HEK293T (cell line): ENCODE measurements around the gene FBN1.

Experiments used
- ARNT ChIP-seq: fragments of 450-650 bp; IDR thresholded peaks from 2 replicates; pipeline ENCODE4 v1.6.1; 2017; ENCODE audit warnings: mild to moderate bottlenecking
- CTBP1 ChIP-seq: fragments of 450-650 bp; IDR thresholded peaks from 2 replicates; pipeline ENCODE4 v1.6.1; 2016; ENCODE audit warnings: borderline replicate concordance
- ELF4 ChIP-seq: fragments of 450-650 bp; IDR thresholded peaks from 2 replicates; pipeline ENCODE4 v1.6.1; 2017; ENCODE audit warnings: antibody characterized with exemption
- FOXA1 ChIP-seq: fragments of 450-650 bp; IDR thresholded peaks from 2 replicates; pipeline ENCODE4 v1.6.1; 2016; ENCODE audit warnings: mild to moderate bottlenecking
- FOXK2 ChIP-seq: fragments of 450-650 bp; IDR thresholded peaks from 2 replicates; pipeline ENCODE4 v1.6.1; 2016; ENCODE audit warnings: mild to moderate bottlenecking
- FOXM1 ChIP-seq: fragments of 450-650 bp; IDR thresholded peaks from 2 replicates; pipeline ENCODE4 v1.6.1; 2017; ENCODE audit warnings: mild to moderate bottlenecking, borderline replicate concordance
- HDGF ChIP-seq: fragments of 450-650 bp; IDR thresholded peaks from 2 replicates; pipeline ENCODE4 v1.6.1; 2017; ENCODE audit warnings: antibody characterized with exemption, borderline replicate concordance
- L3MBTL2 ChIP-seq: fragments of 450-650 bp; conservative IDR thresholded peaks from 2 replicates; pipeline ENCODE4 v1.6.1; 2016; ENCODE audit warnings: mild to moderate bottlenecking
- LEF1 ChIP-seq: fragments of 450-650 bp; IDR thresholded peaks from 2 replicates; pipeline ENCODE4 v1.6.1; 2017; ENCODE audit warnings: mild to moderate bottlenecking, borderline replicate concordance
- NFRKB ChIP-seq: fragments of 450-650 bp; IDR thresholded peaks from 2 replicates; pipeline ENCODE4 v1.6.1; 2016; ENCODE audit warnings: mild to moderate bottlenecking, moderate library complexity
- PKNOX1 ChIP-seq: fragments of 450-650 bp; IDR thresholded peaks from 2 replicates; pipeline ENCODE4 v1.6.1; 2016
- SP1 ChIP-seq: fragments of 450-650 bp; IDR thresholded peaks from 2 replicates; pipeline ENCODE4 v1.6.1; 2017
- SUZ12 ChIP-seq: fragments of 450-650 bp; IDR thresholded peaks from 2 replicates; pipeline ENCODE4 v1.6.1; 2016; ENCODE audit warnings: mild to moderate bottlenecking
- ZNF384 ChIP-seq: fragments of 450-650 bp; IDR thresholded peaks from 2 replicates; pipeline ENCODE4 v1.6.1; 2016

GRCh38 chr15:48391950-48392349 lies 253.6 kb downstream of the FBN1 start:
- TF ChIP-seq ARNT (no peak), SP1 (no peak), CTBP1 (no peak), L3MBTL2 (no peak), NFRKB (no peak), SUZ12 (no peak), HDGF (no peak), LEF1 (no peak), FOXK2 (no peak), ELF4 (no peak), FOXA1 (no peak), FOXM1 (no peak), ZNF384 (no peak), PKNOX1 (no peak)
